ENCODE measurements around the gene RTL3.
"Not testable (repeated sequence)": the region's sequence is repeated elsewhere in the genome, so short reads cannot be mapped to it uniquely, and the experiment has no call there.

RTL3 gene

DNA sequence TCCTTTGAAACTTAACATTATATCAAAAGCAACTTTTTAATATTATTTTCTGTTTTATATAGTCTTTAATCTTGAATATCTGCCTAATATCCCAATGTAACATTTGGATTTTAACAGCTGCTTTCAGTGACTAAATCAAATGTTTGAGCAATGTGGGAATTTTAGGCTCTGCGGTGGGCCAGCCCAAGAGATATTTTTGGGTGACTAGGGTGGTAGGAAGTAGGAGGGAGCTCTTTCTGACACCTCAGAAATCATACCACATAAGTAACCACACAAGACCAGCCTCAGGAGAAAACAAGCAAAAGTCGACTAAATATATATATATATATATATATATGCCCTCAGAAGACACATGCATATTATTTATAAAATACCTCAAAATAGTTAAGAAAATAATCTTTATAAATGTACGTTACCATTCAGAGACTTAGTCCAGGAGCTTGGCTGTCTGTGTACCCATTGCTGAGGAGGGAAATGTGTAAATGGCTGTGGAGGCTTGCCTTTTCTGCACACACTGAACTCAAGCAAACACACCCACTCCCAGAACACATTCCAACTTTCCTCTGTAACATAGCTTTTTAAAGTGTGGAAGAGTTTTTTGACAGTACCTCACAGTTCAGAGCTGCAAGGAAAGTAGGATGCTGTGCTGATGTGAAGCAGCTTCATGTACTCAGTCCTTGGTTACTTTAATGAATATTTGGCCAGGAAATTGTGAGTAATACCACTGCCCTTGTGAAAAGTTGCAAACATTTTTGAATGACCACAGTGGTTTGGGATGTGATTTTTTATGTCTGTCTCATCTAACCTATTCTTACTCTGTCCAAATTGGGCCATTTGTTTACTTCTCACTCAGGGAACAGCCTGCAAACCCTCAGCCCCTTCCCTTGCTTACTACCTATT is at the start of gene RTL3:
Gene RTL3, minus strand, starts transcription at position 484 of the 900 bp plus-strand sequence. CDS start 908 bp downstream, outside the sequence.
- no peak for DNase-seq (ENCODE audit: low read depth)

DNA sequence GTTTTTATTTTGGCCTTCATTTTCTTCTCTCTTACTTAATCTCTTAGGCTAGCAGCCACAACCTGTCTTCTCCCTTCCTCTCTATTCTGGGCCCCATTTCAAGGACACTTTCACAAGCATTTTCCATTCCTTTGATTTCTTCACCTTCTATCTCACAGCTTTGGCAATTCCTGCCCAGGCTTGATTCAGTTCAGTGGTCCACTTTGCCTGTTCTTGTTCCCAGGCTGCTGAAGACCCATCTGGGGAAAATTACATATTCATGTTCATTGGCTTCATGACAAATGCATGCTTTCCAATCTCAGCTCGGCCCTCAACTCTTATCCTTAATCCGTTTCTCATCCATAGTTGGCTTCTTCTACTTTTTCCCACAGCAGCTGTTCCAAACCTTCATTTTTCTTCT is 49.7 kb upstream of the RTL3 start:
- DNase-seq (ENCODE audit: low read depth): no peak

- no peak for DNase-seq (ENCODE audit: low read depth)
These were observed 49.1 kb upstream of the RTL3 start for GRCh38 chrX:78708262-78708661.

- no peak for DNase-seq (ENCODE audit: low read depth)
These were observed 46.9 kb upstream of the RTL3 start for GRCh38 chrX:78706071-78706470.

DNA sequence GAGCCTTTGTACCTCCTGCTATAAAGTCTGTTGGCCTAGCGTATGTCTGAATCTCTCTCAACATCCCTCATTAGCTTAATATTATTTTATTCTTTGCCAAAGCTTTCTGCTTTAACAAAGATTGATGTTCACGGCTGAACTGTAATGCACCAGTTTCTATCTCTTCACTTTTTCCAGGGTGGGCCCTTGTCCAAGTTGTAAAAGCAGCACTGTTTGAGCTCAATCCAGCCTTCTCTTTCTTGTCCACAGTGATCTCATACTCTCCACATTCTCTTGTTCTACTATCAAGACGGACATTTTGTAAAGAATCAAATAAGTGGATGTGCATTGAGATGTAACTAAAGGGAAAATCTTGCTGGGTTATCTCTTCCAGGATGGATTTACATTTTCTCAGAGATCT is 34.4 kb upstream of the RTL3 start:
- no peak for DNase-seq (ENCODE audit: low read depth)

GRCh38 chrX:78693012-78693411 is 33.9 kb upstream of the RTL3 start:
- DNase-seq (ENCODE audit: low read depth): no peak

DNA sequence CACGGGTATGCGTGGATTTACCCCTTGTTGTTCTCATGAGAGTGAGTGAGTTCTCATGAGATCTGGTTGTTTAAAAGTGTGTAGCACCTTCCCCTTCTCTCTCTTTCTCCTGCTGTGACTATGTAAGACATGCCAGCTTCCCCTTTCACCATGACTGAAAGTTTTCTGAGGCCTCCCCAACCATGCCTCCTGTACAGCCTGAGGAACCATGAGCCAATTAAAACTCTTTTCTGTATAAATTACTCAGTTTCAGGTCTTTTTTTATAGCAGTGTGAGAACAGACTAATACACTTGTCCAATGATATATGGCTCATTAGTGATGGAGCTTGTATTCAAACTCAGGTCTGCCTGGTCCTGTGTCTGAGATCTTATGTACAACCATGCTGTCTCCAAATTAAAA is 28.5 kb upstream of the RTL3 start:
- DNase-seq (ENCODE audit: low read depth): no peak

DNA sequence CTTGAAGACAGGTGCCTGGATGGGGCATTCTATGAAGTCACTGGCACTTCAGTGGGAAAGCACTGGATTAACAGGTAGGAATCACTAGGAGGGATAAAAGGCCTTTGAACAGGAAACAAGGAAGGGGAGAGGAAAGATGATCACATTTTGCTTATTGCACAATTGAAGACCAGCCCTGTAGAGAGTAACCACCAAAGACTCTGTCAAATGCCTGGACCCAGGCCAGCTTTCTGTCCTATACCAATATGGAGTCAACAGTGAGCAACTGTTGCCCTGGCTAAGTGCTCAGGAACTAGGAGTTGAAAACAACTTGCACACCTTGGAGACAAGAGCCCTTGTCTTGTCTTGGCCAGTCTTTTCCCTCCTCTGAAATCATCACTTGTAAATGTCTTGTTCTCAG is 14.1 kb upstream of the RTL3 start:
- DNase-seq (ENCODE audit: low read depth): no peak

- DNase-seq (ENCODE audit: low read depth): no peak
These were observed 6.2 kb upstream of the RTL3 start for GRCh38 chrX:78665342-78665741.

DNA sequence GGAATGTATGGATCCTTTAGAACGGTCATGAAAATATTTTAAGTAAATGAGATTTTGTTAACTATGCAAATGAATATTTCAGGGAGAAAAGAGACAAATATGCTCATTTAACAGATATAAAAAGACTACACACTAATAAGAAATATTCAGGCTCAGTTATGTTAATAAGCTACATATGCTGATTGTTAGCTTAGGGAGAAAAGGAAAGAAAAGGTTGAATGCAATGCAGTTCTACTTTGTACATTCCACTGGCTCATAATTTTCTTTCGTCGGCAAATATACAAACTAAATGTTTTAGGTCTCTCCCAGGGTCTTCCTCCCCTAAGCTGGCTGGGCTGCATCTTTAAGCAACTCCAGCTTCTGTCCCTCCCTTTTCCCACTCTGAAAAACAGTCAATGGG is 2.7 kb upstream of the RTL3 start:
- DNase-seq (ENCODE audit: low read depth): no peak

- DNase-seq (ENCODE audit: low read depth): no peak
These were observed 827 bp upstream of the RTL3 start for GRCh38 chrX:78659955-78660354.

- no peak for DNase-seq (ENCODE audit: low read depth)
These were observed 714 bp downstream of the RTL3 start for GRCh38 chrX:78658414-78658813.

DNA sequence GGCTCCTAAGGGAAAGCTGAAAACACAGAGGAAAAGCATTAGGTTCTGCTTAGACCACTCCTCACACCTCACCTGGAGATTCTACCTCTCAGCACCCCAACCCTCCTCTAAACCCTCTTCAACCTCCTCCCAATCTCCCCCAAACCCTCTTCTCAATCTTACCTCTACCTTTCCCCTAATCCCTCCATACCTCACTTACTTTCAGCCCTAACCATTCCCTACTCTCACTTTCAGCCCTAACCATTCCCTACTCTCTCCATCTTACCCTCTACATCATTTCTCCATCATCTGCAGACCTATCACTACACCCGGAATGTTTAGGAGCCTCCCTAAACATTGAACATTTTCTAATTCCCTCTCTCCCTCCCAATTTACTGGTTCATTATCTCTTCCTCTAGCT is 3.5 kb downstream of the RTL3 start:
- no peak for DNase-seq (ENCODE audit: low read depth)

- no peak for DNase-seq (ENCODE audit: low read depth)
These were observed 5.9 kb downstream of the RTL3 start for GRCh38 chrX:78653118-78653822.

DNA sequence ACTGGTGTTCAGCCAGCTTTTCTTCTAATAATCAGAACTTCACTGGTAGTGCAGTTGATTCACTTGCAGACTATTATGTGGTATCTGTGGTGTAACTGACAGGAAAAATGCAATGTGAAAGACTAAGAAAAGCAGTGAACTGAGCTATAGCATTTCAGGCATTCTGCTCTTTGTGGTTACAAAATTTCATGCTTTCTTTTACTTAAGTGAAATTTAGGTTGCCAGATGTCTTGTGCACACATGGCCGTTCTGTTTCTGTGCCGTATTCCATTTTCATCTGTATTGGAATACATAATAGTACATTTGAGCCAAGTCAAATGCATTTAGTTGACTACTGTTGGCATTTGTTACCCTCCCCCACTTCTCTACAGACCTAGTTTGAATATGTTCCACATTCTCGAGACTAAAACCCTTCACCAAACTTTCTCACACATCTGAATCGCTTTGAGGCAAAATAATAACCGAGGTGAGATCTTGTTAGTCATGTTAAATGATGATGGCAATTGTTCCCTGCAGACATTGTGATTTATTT is 8.2 kb downstream of the RTL3 start:
- DNase-seq (ENCODE audit: low read depth): no peak

- no peak for DNase-seq (ENCODE audit: low read depth)
These were observed 15.3 kb downstream of the RTL3 start for GRCh38 chrX:78643874-78644273.

GRCh38 chrX:78643096-78643495 is 16.0 kb downstream of the RTL3 start:
- DNase-seq (ENCODE audit: low read depth): no peak

DNA sequence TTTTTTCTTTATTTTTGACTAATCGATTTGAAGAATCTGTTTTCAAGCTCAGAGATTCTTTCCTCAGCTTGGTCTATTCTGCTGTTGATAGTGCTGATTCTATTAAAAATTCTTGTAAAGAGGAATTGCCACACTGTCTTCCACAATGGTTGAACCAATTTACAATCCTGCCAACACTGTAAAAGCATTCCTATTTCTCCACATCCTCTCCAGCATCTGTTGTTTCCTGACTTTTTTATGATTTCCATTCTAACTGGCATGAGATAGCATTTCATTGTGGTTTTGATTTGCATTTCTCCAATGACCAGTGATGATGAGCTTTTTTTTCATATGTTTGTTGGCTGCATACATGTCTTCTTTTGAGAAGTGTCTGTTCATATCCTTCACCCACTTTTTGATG is 23.0 kb downstream of the RTL3 start:
- DNase-seq (ENCODE audit: low read depth): not testable (repeated sequence)

- no peak for DNase-seq (ENCODE audit: low read depth)
These were observed 33.9 kb downstream of the RTL3 start for GRCh38 chrX:78624962-78625909.

DNA sequence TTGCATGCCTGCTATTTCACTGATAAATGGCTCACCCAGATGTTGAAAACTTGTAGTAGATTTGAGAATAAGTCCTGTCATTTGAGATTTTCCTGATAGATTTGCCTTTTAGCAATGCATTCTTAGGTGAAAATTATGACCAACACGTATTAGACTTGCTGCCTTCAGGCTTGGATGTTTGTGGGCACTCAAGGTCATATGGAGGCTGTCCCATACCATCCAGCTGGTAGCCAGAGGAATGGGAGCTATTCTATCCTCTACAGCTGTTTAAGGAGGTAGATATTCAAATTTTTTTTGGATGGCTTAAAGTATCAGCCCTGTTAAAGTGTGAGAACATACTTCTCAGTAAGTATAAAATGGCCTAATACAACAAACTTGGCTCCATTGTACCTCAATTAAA is 34.7 kb downstream of the RTL3 start:
- no peak for DNase-seq (ENCODE audit: low read depth)

DNA sequence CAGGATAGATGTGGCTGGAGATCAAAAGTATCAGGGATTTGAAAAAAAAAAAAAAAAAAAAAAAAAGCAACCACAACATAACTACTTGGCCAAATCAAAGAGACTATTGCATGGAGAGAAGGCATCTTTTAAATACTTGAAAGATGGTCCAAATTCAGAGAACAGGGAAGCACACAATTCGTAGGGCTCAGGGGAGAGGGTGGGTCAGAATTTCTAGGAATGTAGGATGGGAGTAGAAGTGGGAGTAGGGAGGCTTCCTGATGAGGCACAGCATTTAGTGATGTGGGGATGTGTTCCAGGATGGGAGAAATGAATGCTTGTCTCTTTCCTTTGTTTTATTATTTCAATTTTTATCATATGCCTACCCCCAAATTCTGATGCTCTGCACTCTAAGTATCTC is 36.3 kb downstream of the RTL3 start:
- DNase-seq (ENCODE audit: low read depth): no peak

DNA sequence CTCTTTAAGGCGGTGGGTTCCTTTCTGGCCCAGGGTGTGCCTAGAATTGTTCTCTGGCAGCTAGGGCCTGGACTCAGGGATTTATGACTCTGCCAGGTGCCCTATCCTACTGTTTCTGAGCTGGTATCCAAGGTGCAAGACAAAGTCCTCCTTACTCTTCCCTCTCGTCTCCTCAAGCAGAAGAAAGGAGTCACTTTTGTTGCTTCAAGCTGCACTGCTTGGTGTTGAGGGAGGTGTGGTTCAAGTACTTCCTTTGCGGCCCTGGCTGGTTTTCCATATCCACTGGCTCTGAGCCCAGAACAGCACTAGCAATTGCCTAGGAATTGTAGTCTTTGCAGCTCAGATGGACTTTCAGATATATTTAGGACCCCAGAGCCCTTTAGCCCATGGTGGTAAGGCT is 39.3 kb downstream of the RTL3 start:
- no peak for DNase-seq (ENCODE audit: low read depth)

All from stimulated activated CD8-positive, alpha-beta memory T cell treated with anti-CD3 and anti-CD28 coated beads, Interleukin-12 subunit alpha, Interleukin-12 subunit beta, amount 100 ng/mL, for 4 hours (primary cell).